K562 (cell line): ENCODE data around the gene CDH1. TPM values are rescaled to one million over a fixed set of nuclear protein-coding genes. Genes with fewer than 3 reads are reported as not detected.

Source experiments
- CHD4 ChIP-seq: fragments of 200-600 bp; sonication (generic); IDR thresholded peaks from 3 replicates; pipeline ENCODE4 v1.6.1; 2012; ENCODE audit warnings: low read depth, mild to moderate bottlenecking, mixed read lengths, low read length, inconsistent platforms; ENCODE audit not compliant: insufficient read depth, insufficient replicate concordance, poor library complexity, severe bottlenecking
- FOXP1 ChIP-seq: sonication (generic); formaldehyde crosslinking; IDR thresholded peaks from 2 replicates; pipeline ENCODE4 v1.8.0; 2022; ENCODE audit warnings: mild to moderate bottlenecking, missing genetic modification reagents
- NFE2 ChIP-seq: IDR thresholded peaks from 2 replicates; pipeline ENCODE4 v1.6.1; 2014; ENCODE audit warnings: antibody characterized with exemption, low read depth
- polyA plus RNA-seq, 8 experiments: library from polyadenylated mRNA; depleted of rRNA in 4 of 8; stranded (reverse) in 5 of 8; unstranded in 3 of 8; fragments of >200 nt; fragmentation: Nextera tagmentation in 2 of 8; fragmentation: Illumina TruSeq in 1 of 8; extraction: Ambion mirVana in 2 of 8; extraction: Trizol in 1 of 8; gene quantifications; 2 replicates each; pipeline versions ENCODE4 v1.2.1 to v1.2.3, GENCODE V29; 2011 to 2014; ENCODE audit warnings: inconsistent platforms in 1 of 8, missing spikeins in 1 of 8
- total RNA-seq, 7 experiments: library from RNA; depleted of rRNA in 6 of 7; stranded (reverse); fragments of >200 nt in 6 of 7; fragmentation: Illumina TruSeq in 2 of 7; extraction: Trizol in 2 of 7; gene quantifications; 2 replicates each; pipeline versions ENCODE4 v1.2.1 to v1.2.3, GENCODE V29; 2011 to 2021; ENCODE audit warnings: low replicate concordance in 1 of 7
- TF ChIP-seq, protein P1 (sequence below): fragments of 450-650 bp; IDR thresholded peaks from 2 replicates; pipeline ENCODE4 v1.6.1; 2014; ENCODE audit warnings: low read depth, mild to moderate bottlenecking, moderate library complexity, borderline replicate concordance
- TF ChIP-seq, protein P2 (sequence below): sonication (generic); formaldehyde crosslinking; IDR thresholded peaks from 2 replicates; pipeline ENCODE4 v1.8.1; 2023; ENCODE audit warnings: missing genetic modification reagents, mild to moderate bottlenecking, borderline replicate concordance
- TF ChIP-seq, protein P3 (sequence below): fragments of 250-450 bp; sonication (Bioruptor Pico); IDR thresholded peaks from 2 replicates; pipeline ENCODE4 v1.4.0; 2020
- TF ChIP-seq, protein P4 (sequence below): fragments of 450-650 bp; formaldehyde crosslinking; IDR thresholded peaks from 2 replicates; pipeline ENCODE4 v1.4.0; 2020; ENCODE audit warnings: mild to moderate bottlenecking, moderate library complexity
- TF ChIP-seq, protein P5 (sequence below): fragments of 450-650 bp; IDR thresholded peaks from 2 replicates; pipeline ENCODE4 v1.6.1; 2016; ENCODE audit warnings: antibody characterized with exemption

Gene CDH1
- total and polyA plus RNA-seq, 9 of the 15 experiments (the other 6 are each of a cell fraction or from before 2014, with no cell fraction given), result 0.01 to 0.69 TPM; not detected in 7

DNA sequence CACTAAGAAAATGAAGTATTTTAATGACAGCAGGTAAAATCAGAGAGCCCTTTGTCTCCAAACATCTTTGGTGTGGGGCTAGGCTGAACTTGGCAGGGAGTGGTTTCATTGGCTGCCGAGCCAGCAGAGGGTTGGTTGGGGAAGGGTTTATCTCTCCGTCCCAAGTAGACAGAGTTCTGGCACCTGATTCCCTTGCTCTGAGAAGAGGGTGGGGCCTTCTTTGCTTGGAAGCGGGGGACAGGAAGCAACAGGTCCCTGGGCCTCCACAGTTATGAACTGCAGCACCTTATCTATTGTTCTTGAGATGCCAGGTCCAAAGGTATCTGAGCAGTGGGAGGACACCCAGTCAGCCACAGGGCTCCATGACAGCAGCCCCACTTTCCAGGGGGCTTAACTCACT lies 12.3 kb upstream of the CDH1 start (continued):
- TF ChIP-seq CHD4 (no peak), FOXP1 (CRISPR knock-in tag) (no peak), NFE2 (no peak)
- TF ChIP-seq, protein P1, sequence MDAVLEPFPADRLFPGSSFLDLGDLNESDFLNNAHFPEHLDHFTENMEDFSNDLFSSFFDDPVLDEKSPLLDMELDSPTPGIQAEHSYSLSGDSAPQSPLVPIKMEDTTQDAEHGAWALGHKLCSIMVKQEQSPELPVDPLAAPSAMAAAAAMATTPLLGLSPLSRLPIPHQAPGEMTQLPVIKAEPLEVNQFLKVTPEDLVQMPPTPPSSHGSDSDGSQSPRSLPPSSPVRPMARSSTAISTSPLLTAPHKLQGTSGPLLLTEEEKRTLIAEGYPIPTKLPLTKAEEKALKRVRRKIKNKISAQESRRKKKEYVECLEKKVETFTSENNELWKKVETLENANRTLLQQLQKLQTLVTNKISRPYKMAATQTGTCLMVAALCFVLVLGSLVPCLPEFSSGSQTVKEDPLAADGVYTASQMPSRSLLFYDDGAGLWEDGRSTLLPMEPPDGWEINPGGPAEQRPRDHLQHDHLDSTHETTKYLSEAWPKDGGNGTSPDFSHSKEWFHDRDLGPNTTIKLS, result no peak
- TF ChIP-seq, protein P2, sequence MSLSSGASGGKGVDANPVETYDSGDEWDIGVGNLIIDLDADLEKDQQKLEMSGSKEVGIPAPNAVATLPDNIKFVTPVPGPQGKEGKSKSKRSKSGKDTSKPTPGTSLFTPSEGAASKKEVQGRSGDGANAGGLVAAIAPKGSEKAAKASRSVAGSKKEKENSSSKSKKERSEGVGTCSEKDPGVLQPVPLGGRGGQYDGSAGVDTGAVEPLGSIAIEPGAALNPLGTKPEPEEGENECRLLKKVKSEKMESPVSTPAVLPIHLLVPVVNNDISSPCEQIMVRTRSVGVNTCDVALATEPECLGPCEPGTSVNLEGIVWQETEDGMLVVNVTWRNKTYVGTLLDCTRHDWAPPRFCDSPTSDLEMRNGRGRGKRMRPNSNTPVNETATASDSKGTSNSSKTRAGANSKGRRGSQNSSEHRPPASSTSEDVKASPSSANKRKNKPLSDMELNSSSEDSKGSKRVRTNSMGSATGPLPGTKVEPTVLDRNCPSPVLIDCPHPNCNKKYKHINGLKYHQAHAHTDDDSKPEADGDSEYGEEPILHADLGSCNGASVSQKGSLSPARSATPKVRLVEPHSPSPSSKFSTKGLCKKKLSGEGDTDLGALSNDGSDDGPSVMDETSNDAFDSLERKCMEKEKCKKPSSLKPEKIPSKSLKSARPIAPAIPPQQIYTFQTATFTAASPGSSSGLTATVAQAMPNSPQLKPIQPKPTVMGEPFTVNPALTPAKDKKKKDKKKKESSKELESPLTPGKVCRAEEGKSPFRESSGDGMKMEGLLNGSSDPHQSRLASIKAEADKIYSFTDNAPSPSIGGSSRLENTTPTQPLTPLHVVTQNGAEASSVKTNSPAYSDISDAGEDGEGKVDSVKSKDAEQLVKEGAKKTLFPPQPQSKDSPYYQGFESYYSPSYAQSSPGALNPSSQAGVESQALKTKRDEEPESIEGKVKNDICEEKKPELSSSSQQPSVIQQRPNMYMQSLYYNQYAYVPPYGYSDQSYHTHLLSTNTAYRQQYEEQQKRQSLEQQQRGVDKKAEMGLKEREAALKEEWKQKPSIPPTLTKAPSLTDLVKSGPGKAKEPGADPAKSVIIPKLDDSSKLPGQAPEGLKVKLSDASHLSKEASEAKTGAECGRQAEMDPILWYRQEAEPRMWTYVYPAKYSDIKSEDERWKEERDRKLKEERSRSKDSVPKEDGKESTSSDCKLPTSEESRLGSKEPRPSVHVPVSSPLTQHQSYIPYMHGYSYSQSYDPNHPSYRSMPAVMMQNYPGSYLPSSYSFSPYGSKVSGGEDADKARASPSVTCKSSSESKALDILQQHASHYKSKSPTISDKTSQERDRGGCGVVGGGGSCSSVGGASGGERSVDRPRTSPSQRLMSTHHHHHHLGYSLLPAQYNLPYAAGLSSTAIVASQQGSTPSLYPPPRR (CRISPR knock-in tag), result no peak
- TF ChIP-seq, protein P3, sequence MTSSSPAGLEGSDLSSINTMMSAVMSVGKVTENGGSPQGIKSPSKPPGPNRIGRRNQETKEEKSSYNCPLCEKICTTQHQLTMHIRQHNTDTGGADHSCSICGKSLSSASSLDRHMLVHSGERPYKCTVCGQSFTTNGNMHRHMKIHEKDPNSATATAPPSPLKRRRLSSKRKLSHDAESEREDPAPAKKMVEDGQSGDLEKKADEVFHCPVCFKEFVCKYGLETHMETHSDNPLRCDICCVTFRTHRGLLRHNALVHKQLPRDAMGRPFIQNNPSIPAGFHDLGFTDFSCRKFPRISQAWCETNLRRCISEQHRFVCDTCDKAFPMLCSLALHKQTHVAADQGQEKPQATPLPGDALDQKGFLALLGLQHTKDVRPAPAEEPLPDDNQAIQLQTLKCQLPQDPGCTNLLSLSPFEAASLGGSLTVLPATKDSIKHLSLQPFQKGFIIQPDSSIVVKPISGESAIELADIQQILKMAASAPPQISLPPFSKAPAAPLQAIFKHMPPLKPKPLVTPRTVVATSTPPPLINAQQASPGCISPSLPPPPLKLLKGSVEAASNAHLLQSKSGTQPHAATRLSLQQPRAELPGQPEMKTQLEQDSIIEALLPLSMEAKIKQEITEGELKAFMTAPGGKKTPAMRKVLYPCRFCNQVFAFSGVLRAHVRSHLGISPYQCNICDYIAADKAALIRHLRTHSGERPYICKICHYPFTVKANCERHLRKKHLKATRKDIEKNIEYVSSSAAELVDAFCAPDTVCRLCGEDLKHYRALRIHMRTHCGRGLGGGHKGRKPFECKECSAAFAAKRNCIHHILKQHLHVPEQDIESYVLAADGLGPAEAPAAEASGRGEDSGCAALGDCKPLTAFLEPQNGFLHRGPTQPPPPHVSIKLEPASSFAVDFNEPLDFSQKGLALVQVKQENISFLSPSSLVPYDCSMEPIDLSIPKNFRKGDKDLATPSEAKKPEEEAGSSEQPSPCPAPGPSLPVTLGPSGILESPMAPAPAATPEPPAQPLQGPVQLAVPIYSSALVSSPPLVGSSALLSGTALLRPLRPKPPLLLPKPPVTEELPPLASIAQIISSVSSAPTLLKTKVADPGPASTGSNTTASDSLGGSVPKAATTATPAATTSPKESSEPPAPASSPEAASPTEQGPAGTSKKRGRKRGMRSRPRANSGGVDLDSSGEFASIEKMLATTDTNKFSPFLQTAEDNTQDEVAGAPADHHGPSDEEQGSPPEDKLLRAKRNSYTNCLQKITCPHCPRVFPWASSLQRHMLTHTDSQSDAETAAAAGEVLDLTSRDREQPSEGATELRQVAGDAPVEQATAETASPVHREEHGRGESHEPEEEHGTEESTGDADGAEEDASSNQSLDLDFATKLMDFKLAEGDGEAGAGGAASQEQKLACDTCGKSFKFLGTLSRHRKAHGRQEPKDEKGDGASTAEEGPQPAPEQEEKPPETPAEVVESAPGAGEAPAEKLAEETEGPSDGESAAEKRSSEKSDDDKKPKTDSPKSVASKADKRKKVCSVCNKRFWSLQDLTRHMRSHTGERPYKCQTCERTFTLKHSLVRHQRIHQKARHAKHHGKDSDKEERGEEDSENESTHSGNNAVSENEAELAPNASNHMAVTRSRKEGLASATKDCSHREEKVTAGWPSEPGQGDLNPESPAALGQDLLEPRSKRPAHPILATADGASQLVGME, result no peak
- TF ChIP-seq, protein P4, sequence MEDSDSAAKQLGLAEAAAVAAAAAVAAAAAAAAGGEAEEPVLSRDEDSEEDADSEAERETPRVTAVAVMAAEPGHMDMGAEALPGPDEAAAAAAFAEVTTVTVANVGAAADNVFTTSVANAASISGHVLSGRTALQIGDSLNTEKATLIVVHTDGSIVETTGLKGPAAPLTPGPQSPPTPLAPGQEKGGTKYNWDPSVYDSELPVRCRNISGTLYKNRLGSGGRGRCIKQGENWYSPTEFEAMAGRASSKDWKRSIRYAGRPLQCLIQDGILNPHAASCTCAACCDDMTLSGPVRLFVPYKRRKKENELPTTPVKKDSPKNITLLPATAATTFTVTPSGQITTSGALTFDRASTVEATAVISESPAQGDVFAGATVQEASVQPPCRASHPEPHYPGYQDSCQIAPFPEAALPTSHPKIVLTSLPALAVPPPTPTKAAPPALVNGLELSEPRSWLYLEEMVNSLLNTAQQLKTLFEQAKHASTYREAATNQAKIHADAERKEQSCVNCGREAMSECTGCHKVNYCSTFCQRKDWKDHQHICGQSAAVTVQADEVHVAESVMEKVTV (CRISPR knock-in tag), result no peak
- TF ChIP-seq, protein P5, sequence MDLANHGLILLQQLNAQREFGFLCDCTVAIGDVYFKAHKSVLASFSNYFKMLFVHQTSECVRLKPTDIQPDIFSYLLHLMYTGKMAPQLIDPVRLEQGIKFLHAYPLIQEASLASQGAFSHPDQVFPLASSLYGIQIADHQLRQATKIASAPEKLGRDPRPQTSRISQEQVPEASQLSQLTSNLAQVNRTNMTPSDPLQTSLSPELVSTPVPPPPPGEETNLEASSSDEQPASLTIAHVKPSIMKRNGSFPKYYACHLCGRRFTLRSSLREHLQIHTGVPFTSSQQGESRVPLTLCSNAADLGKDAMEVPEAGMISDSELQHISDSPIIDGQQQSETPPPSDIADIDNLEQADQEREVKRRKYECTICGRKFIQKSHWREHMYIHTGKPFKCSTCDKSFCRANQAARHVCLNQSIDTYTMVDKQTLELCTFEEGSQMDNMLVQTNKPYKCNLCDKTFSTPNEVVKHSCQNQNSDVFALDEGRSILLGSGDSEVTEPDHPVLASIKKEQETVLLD, result no peak
